Measurements from ENCODE around the gene OSTN. TPM values are rescaled to one million over a fixed set of nuclear protein-coding genes. Genes with fewer than 3 reads are reported as not detected.
A peak's percentile ranks its signal among the peaks of the same experiment; 100 is the strongest.

OSTN gene
- total and polyA plus RNA-seq, 2 experiments from 2014 or later, result not detected

DNA sequence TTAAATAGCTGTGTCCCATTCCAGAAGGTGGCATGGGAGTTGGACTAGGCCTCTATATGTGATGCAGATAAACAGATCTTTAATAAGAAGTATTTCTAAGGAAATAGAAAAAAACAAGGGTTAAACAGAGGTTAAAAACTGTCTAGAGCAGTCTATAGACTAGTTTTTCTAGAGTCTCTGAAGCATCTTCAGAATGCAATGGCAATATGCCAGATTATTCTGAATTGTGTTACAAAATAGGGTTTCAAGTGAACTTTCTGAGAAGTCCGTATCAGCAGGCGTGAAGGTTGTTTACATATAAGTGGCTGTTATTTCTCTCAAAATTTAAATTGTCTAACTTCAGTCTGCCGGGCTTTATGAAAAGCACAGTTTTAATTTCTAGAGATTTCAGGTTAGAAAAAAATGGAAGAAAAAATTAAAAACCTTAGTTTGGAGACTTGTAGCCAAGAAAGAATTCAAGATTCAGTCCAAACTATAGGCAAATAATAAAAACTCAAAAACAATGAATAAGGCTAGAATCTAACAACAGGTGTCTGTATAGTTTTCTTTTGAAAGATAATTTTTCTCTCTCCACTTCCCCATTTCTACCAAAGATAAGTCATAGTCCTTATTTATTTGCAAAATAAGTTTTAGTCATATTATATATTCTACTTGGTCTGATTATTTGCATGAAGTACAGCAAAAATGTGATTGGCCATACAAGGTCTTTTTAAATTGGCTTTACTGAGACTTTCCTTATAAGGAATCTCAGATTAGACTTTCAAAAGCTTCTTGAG lies 55.2 kb downstream of the OSTN start (continued):
- TF ChIP-seq ZNF114 (CRISPR knock-in tag; IDR thresholded peaks at IDR 0.05) (no peak), EZH2phosphoT487 (IDR thresholded peaks at IDR 0.05; ENCODE audit: unreplicated experiment) (no peak), NANOG (IDR thresholded peaks at IDR 0.05; ENCODE audit: borderline replicate concordance) (no peak), POLR2AphosphoS5 (IDR thresholded peaks at IDR 0.05; ENCODE audit: low read depth) (no peak), CREB1 (CRISPR knock-in tag; IDR thresholded peaks at IDR 0.05; ENCODE audit: low read depth) (no peak), STAT1 (IDR thresholded peaks at IDR 0.05; ENCODE audit: unreplicated experiment) (no peak)
- TF ChIP-seq, protein P1, sequence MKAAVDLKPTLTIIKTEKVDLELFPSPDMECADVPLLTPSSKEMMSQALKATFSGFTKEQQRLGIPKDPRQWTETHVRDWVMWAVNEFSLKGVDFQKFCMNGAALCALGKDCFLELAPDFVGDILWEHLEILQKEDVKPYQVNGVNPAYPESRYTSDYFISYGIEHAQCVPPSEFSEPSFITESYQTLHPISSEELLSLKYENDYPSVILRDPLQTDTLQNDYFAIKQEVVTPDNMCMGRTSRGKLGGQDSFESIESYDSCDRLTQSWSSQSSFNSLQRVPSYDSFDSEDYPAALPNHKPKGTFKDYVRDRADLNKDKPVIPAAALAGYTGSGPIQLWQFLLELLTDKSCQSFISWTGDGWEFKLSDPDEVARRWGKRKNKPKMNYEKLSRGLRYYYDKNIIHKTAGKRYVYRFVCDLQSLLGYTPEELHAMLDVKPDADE (IDR thresholded peaks at IDR 0.05), result no peak
- TF ChIP-seq, protein P2, sequence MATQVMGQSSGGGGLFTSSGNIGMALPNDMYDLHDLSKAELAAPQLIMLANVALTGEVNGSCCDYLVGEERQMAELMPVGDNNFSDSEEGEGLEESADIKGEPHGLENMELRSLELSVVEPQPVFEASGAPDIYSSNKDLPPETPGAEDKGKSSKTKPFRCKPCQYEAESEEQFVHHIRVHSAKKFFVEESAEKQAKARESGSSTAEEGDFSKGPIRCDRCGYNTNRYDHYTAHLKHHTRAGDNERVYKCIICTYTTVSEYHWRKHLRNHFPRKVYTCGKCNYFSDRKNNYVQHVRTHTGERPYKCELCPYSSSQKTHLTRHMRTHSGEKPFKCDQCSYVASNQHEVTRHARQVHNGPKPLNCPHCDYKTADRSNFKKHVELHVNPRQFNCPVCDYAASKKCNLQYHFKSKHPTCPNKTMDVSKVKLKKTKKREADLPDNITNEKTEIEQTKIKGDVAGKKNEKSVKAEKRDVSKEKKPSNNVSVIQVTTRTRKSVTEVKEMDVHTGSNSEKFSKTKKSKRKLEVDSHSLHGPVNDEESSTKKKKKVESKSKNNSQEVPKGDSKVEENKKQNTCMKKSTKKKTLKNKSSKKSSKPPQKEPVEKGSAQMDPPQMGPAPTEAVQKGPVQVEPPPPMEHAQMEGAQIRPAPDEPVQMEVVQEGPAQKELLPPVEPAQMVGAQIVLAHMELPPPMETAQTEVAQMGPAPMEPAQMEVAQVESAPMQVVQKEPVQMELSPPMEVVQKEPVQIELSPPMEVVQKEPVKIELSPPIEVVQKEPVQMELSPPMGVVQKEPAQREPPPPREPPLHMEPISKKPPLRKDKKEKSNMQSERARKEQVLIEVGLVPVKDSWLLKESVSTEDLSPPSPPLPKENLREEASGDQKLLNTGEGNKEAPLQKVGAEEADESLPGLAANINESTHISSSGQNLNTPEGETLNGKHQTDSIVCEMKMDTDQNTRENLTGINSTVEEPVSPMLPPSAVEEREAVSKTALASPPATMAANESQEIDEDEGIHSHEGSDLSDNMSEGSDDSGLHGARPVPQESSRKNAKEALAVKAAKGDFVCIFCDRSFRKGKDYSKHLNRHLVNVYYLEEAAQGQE (IDR thresholded peaks at IDR 0.05; ENCODE audit: unreplicated experiment), result no peak

- Histone ChIP-seq H3K27me3 (ENCODE audit: insufficient read depth) (no peaks in the 10 kb centered on the region), H3K9me2 (ENCODE audit: insufficient read depth) (no peaks in the 10 kb centered on the region), H4K20me1 (replicated peaks; ENCODE audit: insufficient read depth) (no peaks in the 10 kb centered on the region), H3K4me3 (no peak overlapping the region), H3K79me2 (replicated peaks; ENCODE audit: insufficient read depth) (no peaks in the 10 kb centered on the region), H3F3A (replicated peaks; ENCODE audit: low read depth) (no peaks in the 10 kb centered on the region), H3K27ac (ENCODE audit: low read depth) (no peak overlapping the region), H3K36me3 (ENCODE audit: insufficient read depth) (no peaks in the 10 kb centered on the region), H3K4me1 (ENCODE audit: insufficient read depth) (peaks cover 64% of the 10 kb centered on the region), H3K4me2 (0 out of 2 replicates have a peak overlapping the region, but pooled peaks have one; percentile 54), H2AFZ (no peak overlapping the region)
- H3K4me1 Mint-ChIP-seq, result peaks cover 55% of the 10 kb centered on the region
- DNase-seq (ENCODE audit: low spot score) (no peak), ATAC-seq (peak; percentile 24; the same call in 2 of the 3 replicates)
- peaks cover 2% of the 10 kb centered on the region for H3K27me3 Mint-ChIP-seq (ENCODE audit: insufficient read depth, low read depth, poor library complexity)
- H3K27ac Mint-ChIP-seq, result peak overlapping the region; percentile 88
- no peak overlapping the region for H3K4me3 Mint-ChIP-seq
- no peaks in the 10 kb centered on the region for H3K36me3 Mint-ChIP-seq (ENCODE audit: low read depth)
- no peaks in the 10 kb centered on the region for H3K9me3 Mint-ChIP-seq
- TF ChIP-seq, protein P2 (IDR thresholded peaks at IDR 0.05; ENCODE audit: unreplicated experiment), result no peak
- TF ChIP-seq, protein P1 (IDR thresholded peaks at IDR 0.05), result no peak
- no peak for TF ChIP-seq JUNB (IDR thresholded peaks at IDR 0.05; ENCODE audit: unreplicated experiment)
- no peak for TF ChIP-seq EZH2phosphoT487 (IDR thresholded peaks at IDR 0.05; ENCODE audit: unreplicated experiment)
- TF ChIP-seq EZH2 (IDR thresholded peaks at IDR 0.05; ENCODE audit: low read depth, unreplicated experiment), result no peak
- no peak for TF ChIP-seq POLR2AphosphoS5 (IDR thresholded peaks at IDR 0.05; ENCODE audit: low read depth)
- TF ChIP-seq ZNF331 (CRISPR knock-in tag; IDR thresholded peaks at IDR 0.05; ENCODE audit: low read depth), result no peak
These were observed 56.1 kb downstream of the OSTN start for GRCh38 chr3:191255156-191255555.

All from GM23338 (cell line).